HG03280 (cell line): ENCODE data around the gene TNNI3.
"Not testable (repeated sequence)": the region's sequence is repeated elsewhere in the genome, so short reads cannot be mapped to it uniquely, and the experiment has no call there.

Experiments
- ATAC-seq: cut with Tn5 transposase; IDR thresholded peaks from one replicate; pipeline ENCODE4 v1.9.1; 2021; ENCODE audit warnings: mild to moderate bottlenecking, moderate library complexity; ENCODE audit not compliant: unreplicated experiment

The TNNI3 gene

DNA sequence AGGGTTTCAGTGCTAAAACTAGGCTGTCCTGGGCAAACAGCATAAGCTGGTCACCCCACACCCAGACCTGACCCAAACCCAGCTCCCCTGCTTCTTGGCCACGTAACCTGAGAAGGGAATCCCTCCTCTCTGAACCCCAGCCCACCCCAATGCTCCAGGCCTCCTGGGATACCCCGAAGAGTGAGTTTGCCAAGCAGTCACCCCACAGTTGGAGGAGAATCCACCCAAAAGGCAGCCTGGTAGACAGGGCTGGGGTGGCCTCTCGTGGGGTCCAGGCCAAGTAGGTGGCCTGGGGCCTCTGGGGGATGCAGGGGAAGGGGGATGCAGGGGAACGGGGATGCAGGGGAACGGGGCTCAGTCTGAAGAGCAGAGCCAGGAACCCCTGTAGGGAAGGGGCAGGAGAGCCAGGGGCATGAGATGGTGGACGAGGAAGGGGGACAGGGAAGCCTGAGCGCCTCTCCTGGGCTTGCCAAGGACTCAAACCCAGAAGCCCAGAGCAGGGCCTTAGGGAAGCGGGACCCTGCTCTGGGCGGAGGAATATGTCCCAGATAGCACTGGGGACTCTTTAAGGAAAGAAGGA, 42.9 kb downstream of the TNNI3 start:
- ATAC-seq, result no peak

DNA sequence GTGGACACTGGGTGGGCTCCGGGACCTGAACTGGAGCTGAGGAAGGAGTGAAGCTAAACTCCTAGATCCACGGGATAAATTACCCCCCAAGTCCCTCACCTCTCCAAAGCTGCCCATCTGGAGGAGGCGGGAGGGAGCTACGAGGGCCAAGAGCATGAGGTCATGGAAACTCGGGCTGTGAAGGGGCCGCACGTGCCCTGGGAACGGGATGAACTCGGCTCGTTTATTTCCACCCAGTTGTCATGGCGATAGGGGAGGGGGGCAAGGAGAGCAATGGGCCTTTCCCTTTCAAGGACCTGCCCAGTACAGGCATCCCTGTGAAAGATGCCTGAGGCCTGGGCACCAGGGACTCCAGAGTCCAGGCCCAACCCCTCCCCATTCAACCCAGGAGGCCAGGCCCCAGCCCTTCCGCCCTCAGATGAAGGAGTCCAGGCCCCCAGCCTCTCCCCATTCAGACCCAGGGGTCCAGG, 43.9 kb downstream of the TNNI3 start:
- ATAC-seq, result no peak

DNA sequence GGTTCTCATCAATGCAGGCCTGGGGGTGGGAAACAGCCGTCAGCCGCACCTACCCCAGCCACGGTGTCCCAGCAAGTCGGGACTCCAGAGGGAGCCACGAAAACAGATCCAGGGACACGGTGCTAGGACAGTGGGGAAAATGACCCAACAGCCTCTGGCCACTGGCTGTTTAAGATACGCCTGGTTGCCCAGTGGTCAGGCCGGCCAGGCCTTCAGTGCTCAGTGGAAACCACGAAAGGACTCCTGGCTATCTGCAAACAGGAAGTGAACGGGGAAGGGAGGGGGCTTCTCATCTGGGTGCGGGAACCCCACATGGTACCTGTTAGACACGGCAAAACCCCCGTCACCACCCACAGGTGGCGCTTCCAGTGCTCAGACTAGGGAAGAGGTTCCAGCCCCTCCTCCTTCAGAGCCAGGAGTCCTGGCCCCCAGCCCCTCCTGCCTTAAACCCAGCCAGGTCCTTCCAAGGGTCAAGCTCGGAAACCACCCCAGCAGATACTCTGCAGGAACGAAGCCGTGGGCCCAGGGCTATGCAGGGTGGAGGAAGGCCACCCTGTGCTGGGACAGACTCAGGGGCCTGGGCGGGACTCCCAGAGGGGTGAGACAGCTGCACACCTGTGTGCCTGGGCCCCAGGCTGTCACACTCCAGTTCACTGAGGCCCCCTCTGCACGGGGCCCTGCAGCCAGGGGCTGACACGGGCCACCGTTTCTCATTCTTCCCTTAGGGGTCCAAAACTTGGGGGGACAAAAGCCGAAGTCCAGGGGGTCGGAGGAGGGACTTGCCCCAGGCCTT, 44.6 kb downstream of the TNNI3 start:
- ATAC-seq, result no peak

DNA sequence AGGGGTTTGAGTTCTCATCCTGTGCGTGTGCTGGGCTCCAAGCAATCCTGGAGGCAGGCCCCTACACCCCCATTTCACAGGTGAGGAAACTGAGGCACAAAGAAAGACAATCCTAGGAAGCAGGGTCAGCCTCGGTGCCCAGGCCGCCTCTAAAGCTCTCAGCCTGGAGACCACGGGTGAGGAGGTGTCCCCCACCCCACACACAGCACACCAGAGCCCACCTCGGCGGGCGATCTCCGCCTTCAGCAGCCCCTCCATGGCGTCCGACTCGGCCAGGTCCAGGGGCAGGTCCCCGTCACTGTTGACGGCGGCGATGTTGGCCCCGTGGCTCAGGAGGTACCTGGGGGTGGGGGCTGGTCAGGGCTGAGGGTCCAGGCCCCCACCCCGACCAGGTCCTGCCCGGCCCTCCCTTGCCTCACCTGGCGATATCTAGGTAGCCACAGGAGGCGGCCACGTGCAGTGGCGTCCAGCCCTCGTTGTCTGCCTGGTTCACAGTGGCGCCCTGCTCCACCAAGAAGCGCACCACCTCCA, 45.2 kb downstream of the TNNI3 start:
- no peak for ATAC-seq

DNA sequence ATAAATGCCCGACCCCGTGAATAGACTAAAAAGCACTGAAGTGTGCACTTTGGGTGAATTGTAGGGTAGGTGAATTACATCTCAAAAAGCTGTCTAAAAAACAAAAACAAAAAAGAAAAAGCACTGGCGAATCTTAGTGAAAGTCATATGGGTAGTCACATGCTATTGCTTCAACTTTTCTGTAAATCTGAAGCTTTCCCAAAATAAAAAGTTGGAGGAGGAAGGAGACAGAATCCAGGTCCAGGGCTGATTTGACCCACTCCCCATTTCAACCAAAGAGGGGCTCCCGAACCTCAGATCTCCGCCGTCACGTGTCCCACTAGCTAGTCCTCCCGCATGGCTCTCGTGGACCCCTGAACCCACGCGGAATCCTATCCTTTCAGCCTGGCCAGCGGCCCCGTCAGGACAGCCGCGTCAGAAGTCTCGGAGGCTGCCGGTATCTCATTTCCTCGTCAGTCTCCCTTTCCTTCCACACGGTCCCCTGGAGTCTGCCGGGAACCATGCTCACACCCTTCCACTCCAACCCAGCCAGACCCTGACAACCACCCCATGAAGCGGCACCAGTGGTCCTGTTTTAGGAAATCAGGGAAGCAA, 46.2 kb downstream of the TNNI3 start:
- no peak for ATAC-seq

DNA sequence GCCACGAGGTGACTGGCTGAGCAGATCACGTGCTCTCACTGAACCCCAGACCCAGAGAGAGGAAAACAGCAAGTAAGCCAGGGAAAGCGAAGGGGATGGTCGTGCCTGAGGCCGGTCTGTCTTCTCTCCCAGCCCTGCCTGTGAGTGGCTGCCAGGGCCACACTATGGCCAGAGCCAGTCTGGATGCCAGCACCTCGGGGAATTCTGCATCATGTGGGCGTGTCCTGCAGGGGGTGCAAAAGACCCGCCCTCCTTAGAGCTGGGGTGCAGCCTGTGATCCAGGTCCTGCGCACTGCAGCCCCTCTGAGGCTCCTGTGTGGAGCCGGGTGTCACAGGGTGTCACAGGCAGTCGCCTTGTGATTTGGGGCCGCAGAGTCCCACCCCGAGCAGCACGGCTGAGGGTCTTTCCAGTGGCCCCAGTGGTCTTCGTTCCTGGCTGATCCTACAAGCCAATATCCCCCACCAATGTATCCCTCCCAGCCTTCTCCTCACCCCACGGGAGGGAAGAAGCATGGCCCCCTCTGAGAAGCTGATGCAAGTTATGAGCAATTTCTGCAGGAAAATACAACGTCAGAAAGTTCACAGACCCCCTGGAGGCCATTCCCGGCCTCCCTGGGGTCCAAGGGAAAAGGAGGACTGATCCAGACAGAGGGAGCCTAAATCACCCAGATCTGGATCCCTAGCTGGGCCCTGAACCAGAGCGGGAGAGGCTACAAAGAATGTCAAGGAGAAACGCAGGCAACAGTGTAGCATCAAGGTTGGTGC, 47.8 kb downstream of the TNNI3 start:
- ATAC-seq, result no peak

DNA sequence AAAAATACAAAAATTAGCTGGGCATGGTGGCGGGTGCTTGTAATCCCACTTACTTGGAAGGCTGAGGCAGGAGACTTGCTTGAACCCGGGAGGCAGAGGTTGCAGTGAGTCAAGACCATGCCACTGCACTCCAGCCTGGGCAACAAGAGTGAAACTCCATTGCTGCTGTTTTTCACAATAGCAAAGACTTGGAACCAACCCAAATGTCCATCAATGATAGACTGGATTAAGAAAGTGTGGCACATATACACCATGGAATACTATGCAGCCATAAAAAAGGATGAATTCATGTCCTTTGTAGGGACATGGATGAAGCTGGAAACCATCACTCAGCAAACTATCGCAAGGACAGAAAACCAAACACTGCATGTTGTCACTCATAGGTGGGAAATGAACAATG, 50.3 kb downstream of the TNNI3 start:
- ATAC-seq, result not testable (repeated sequence)

DNA sequence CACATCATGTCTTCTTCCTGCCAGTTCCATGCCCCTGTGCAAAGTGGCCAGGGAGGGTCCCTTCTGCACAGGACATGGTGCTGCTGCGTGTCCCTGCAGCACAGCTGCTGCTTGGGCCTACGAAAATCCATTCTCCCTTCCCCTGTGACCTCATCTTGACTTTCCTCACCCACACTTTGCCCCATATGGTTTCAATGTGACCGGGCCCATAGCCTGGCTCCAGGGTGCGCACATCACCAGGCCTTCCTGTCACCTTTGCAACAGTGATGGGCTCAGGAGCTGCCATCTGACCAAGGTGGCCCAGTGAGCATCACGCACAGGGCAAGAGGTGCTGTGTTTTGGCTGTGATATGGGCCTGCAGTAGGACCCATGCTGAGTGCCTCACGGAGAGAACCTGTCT, 50.9 kb downstream of the TNNI3 start:
- no peak for ATAC-seq

DNA sequence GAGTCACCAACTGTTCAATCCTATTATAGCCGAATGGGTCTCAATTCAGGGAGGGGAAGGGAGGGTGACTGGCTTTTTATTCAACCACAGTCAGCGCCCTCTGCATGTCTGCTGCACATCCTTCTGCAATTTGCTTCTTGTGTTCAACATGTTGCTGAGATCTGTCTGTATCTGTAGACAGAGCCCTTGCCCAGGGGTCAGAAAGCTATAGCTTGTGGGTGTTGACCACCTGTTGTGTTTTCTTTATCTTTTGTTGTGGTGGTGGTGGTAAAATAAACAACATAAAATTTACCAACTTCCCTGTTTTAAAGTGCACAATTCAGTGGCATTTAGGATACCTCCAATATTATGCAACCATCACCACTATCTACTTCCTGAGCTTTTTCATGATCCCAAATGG, 52.3 kb downstream of the TNNI3 start:
- no peak for ATAC-seq

DNA sequence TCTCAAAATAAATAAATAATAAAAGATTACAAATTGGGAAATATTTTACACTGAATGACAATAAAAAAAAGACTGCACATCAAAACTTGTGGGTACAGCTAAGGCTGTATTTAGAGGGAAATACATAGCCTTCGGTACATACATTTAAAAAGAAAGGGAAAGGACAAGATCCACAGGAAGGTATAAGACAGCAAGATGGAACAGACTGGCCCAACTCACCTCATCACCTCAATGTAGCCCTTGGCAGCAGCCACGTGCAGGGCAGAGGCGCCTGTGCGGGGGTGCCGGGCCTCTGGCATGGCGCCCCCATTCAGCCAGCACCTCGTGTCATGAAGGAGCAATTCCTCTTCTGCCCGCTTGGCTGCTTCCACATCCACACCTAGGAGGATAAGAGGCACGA, 54.3 kb downstream of the TNNI3 start:
- no peak for ATAC-seq
